Esophagus muscularis mucosa (tissue), 4 donors: ENCODE data around the gene TMEM130.

Source experiments
- EP300 ChIP-seq: sonication (generic); formaldehyde crosslinking; IDR thresholded peaks from one replicate; pipeline ENCODE4 v1.6.1; 2017; ENCODE audit warnings: antibody characterized with exemption
- POLR2A ChIP-seq: fragments of 450-650 bp; IDR thresholded peaks from one replicate; pipeline ENCODE4 v1.6.1; 2017; ENCODE audit warnings: antibody characterized with exemption, moderate library complexity, mild to moderate bottlenecking, low read depth
- POLR2AphosphoS5 ChIP-seq, 2 donors: sonication (generic); formaldehyde crosslinking; IDR thresholded peaks; one replicate each; pipeline ENCODE4 v1.6.1; 2017; ENCODE audit warnings: antibody characterized with exemption in 2 of 2
- TF ChIP-seq, protein P1 (sequence below), 3 experiments: fragments of 200-600 bp in 2 of 3; fragments of 450-650 bp in 1 of 3; sonication (generic) in 2 of 3; IDR thresholded peaks; one replicate each; pipeline ENCODE4 v1.5.1; 2017 to 2019; ENCODE audit warnings: antibody characterized with exemption in 3 of 3, mild to moderate bottlenecking in 2 of 3, moderate library complexity in 1 of 3

DNA sequence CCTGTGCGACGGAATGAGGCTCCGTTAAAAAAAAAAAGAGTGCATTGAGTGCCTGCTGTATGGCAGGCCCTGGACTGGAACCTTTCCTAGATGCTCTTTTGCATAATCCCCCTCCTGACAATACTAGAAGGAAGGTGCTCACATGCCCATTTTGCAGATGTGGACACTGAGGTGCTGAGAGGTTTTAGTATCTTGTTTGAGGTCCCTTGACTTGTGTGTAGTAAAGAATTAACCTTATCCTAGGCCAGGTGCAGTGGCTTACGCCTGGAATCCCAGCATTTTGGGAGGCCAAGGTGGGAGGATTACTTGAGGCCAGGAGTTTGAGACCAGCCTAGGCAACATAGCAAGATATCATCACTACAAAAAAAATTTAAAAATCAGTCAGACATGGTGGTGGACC lies 46.6 kb downstream of the TMEM130 start:
- TF ChIP-seq POLR2AphosphoS5 (IDR thresholded peaks at IDR 0.05) (no peak), POLR2A (no peak), EP300 (no peak)
- TF ChIP-seq, protein P1, sequence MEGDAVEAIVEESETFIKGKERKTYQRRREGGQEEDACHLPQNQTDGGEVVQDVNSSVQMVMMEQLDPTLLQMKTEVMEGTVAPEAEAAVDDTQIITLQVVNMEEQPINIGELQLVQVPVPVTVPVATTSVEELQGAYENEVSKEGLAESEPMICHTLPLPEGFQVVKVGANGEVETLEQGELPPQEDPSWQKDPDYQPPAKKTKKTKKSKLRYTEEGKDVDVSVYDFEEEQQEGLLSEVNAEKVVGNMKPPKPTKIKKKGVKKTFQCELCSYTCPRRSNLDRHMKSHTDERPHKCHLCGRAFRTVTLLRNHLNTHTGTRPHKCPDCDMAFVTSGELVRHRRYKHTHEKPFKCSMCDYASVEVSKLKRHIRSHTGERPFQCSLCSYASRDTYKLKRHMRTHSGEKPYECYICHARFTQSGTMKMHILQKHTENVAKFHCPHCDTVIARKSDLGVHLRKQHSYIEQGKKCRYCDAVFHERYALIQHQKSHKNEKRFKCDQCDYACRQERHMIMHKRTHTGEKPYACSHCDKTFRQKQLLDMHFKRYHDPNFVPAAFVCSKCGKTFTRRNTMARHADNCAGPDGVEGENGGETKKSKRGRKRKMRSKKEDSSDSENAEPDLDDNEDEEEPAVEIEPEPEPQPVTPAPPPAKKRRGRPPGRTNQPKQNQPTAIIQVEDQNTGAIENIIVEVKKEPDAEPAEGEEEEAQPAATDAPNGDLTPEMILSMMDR (IDR thresholded peaks at IDR 0.05), result no peak
